ENCODE results near the gene WDR88.

DNA sequence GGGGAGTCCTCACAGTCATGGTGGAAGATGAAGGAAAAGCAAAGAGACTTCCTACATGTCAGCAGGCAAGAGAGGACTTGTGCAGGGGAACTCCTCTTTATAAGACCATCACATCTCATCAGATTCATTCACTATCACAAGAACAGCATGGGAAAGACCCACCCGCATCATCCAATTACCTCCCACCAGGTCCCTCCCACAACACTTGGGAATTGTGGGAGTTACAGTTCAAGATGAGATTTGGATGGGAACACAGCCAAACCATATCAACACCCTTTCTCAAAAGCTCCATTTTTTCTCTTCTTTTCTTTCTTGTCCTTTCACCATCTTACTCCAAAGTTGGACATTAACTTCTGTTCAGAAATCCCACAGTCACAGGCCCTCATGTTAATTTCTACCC, 57.5 kb downstream of the WDR88 start:
- TF ChIP-seq, protein P1, sequence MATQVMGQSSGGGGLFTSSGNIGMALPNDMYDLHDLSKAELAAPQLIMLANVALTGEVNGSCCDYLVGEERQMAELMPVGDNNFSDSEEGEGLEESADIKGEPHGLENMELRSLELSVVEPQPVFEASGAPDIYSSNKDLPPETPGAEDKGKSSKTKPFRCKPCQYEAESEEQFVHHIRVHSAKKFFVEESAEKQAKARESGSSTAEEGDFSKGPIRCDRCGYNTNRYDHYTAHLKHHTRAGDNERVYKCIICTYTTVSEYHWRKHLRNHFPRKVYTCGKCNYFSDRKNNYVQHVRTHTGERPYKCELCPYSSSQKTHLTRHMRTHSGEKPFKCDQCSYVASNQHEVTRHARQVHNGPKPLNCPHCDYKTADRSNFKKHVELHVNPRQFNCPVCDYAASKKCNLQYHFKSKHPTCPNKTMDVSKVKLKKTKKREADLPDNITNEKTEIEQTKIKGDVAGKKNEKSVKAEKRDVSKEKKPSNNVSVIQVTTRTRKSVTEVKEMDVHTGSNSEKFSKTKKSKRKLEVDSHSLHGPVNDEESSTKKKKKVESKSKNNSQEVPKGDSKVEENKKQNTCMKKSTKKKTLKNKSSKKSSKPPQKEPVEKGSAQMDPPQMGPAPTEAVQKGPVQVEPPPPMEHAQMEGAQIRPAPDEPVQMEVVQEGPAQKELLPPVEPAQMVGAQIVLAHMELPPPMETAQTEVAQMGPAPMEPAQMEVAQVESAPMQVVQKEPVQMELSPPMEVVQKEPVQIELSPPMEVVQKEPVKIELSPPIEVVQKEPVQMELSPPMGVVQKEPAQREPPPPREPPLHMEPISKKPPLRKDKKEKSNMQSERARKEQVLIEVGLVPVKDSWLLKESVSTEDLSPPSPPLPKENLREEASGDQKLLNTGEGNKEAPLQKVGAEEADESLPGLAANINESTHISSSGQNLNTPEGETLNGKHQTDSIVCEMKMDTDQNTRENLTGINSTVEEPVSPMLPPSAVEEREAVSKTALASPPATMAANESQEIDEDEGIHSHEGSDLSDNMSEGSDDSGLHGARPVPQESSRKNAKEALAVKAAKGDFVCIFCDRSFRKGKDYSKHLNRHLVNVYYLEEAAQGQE (IDR thresholded peaks at IDR 0.05; ENCODE audit: insufficient read depth in 1 of 2, low read depth in 2 of 2, low read length in 2 of 2): no peak
- TF ChIP-seq POLR2AphosphoS5 (IDR thresholded peaks at IDR 0.05; ENCODE audit: low read depth, low read length) (no peak), TAF1 (IDR thresholded peaks at IDR 0.05; ENCODE audit: borderline replicate concordance, insufficient read depth, low read length) (no peak), SIN3A (IDR thresholded peaks at IDR 0.05; ENCODE audit: borderline replicate concordance, insufficient read depth, low read length) (no peak)
